HG02642 (cell line): ENCODE measurements around the gene MYD88.
A peak's percentile ranks its signal among the peaks of the same experiment; 100 is the strongest.
"Not testable (repeated sequence)": the region's sequence is repeated elsewhere in the genome, so short reads cannot be mapped to it uniquely, and the experiment has no call there.

Experiments used
- ATAC-seq: cut with Tn5 transposase; IDR thresholded peaks from one replicate; pipeline ENCODE4 v1.9.1; 2021; ENCODE audit warnings: mild to moderate bottlenecking; ENCODE audit not compliant: unreplicated experiment, poor library complexity

Gene MYD88

DNA sequence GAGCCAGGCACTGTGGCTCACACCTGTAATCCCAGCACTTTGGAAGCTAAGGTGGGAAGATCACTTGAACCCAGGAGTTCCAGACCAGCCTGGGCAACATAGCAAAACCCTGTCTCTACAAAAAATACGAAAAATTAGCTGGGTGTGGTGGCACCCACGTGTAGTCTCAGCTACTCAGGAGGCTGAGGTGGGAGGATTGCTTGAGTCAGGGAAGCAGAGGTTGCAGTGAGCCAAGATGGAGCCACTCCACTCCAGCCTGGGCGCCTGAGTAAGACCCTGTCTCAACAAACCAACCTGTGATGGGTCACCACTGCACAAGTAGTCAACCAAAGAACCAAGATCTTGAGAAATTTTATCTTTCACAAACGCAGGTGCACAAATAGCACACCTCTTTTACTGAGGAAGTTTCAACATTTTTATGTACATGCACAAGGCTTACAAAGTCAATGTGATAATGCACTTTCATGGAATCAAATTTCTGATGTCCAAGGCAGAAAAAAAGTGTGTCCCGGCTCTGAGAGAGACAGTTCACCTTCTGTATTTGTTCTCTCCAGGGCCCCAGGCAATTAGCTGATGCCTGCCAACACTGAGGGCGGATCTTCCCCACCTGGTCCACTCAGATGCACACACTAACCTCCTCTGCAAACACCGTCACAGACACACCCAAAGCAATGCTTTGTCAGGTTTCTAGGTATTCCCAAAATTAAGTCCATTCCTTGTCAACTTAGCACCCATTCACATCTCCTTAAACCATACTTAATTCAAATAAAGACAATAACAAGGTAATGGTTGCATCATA is 13.9 kb upstream of the MYD88 start:
- no peak for ATAC-seq

DNA sequence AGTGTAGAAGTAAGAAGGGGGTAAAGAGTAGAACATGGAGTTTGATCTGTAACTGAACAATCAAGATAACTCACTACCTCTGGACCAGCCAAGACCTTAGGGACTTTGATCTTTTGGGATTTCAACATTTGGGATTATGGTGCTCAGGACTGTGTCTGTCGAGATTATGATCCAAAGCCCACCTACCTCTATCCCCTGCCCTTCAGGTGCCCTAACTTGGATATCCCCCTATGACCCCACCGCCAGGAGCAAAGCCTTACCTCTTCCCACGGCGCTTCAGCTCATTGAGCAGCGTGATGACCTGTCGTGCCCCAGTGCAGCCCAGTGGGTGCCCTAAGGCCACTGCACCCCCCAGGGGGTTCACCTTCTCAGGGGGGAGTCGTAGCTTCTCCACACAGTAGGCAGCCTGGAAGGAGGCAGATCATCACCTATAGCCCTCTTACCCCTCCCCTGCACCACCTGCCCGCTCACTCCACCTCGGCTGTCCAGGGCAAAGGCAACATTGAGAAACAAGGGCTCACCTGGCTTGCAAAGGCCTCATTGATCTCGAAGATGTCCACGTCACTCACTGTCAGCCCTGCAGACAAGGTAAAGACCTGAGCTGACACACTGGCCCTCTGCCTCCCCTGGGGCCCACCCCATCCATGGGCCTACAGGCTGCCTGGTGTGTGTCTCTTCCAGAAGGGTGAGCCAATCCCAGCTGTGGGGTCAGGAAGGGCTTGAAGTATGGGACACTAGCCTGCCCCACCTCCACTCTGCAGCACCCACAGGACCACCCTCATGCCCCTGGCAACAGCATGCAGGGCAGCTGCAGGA is 12.9 kb upstream of the MYD88 start:
- no peak for ATAC-seq

DNA sequence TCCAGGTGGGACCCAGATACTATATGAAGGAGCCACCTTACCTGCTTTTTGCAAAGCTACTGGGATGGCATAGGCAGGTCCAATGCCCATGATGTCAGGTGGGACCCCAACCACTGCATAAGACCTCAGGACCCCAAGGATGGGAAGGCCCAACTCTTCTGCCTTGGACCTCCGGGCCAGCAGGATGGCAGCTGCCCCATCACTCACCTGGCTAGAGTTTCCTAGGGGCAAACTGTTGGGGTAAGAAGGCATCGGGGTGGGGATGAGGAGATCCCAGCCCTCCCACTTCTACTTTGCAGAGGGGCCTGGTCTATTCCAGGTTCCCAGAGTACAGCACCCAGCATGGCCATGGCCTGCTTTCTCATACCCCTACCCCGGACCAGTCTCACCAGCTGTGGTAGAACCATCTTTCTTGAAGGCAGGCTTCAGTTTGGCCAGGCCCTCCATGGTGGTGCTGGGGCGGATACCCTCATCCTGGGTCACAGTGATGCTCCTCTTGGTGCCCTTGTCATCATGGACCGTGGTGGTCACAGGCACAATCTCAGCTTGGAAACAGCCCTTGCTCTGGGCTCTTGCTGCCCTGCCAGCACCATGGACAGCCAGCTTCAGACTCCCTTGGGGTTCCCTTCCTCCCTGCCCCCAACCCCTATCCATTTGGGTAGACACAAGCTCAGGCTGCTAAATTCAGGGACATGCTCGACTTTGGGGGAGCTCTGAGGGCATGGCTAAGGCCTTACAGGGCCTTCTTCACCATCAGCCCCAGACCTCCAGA is 12.2 kb upstream of the MYD88 start:
- ATAC-seq, result no peak

DNA sequence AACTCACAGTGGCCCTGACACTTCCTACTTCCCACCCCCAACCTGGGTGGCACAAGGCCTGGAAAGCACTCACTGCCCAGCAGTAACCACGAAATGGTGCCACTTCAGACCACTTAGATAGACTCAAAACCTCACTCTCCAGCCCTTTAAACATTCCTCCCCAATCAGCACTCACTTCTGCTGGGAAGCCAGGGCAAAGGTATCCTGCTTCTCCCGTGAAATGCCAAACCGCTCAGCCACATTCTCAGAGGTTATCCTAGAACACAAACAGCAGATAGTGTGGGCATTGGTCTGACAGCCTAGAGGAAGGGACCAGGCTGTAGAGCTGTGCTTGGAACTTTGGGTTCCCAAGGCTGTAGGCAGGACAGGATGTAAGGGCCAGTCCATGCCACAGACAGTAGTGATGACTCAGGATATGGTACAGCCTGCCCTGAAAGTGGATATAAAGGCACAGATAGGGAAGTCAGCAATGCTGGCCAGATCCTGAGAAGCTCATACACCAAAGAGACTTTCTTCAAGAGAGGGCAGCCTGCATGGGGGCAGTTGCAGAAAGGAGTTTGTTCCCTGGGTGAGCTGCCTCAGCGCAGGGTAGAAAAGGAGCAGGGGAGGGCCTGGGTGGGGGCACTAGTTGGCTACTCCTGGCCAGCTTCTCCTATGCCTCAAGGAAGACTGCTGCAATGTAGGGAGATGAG is 10.7 kb upstream of the MYD88 start:
- no peak for ATAC-seq

DNA sequence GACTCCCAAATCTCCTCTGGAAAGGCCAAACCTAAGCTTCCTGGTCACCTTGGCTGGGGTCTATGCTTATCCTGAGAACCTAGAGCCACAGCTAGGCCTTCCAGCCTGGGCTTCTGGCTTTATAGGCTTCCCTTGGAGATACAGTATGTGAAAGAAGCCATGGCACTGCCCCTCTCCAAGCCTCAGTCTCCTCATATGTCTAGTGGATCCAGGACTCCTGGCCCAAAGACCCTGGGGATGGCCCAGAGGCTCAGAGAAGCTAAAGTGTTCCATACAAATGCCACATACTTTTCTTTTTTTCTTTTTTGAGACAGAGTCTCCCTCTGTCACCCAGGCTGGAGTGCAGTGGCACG is 10.2 kb upstream of the MYD88 start:
- ATAC-seq, result no peak

DNA sequence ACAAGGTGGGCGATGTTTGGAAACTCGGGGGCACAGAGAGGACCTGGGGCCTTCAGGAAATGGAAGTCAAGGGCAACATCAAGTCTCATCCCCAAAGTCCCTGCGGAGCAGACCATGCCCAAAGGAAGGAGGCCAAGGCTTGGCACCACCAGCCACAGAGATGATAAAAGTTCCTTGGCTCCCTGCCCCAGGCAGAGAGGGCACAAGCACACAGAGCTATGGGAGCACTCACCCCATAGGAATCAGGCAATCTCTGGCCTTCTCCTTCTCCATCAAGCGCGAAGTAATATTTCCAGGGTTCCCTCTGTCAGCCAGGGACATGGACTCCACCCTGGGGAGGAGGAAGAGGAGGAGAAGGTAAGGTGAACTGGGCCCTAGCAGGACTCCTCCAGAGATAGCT is 9.4 kb upstream of the MYD88 start:
- ATAC-seq, result no peak

DNA sequence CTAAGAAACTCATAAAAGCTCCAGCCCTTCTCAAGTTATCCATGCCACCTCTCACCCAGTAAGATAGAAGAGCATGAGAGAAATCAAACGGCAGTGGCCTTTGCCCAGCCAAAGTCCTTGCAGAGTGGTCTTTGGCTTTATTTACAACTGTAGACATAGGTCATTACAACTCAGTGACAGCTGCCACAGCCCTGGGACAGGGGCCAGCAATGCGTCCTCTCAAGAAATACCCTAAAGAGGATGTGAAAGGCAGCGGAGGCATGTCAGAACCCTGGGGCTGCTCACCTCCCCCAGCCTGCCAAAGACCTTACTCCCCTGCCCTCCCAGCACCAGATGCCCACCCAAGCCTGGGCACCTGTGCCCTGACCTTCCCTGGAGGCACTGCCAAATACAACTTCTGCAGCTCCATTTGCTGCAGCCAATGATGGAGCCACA is 7.8 kb upstream of the MYD88 start:
- no peak for ATAC-seq

DNA sequence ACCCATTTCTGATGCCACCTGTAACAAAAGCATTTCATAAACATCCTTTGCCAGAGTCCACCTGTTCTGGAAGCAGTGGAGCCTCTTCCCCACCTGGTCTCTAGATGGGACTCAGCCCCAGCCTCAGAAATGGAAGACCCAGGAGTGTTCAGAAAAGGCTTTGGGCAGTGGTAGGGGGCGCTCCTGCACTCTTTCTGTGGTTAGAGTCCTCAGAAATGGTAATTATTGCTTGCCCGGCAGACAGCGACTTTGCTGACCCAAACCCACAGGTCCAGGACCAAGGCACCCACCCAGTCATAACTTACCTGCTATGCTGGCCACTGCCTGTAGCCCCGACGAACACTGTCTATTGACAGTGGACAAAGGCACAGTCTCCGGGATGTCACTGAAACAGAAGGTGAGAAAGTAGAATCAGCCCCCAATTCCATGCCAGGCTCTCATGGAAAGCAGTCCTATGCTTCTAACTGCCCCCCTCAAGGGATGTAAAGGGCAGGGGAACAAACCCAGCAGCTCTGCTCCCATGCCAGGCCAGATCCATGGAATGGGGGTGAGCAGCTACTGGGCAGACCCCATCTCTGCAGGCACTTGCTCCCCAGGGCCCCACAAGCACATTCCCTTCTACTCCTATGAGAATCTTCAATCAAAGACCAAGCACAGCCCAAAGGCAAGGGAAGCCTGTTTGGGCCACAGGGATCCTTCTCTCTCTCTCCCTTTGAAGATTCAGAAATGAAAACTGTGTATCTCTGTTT is 6.7 kb upstream of the MYD88 start:
- no peak for ATAC-seq

DNA sequence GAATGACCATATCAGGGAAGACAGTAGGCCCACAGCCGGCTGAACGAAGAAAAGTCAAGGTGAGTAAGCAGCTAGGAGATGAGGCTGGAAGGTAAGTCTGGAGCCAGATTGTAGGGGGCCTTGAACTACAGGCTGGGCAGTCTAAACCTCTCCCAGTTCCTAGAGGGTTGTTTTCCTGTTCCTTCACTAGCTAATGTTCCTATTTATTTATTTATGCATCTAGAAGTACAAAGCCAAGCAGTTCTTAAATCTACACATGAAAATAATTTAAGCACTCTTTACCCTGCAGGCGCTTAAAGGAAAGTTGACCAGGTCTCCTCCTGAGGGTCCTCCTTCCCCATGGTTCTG is 5.3 kb upstream of the MYD88 start:
- ATAC-seq, result no peak

DNA sequence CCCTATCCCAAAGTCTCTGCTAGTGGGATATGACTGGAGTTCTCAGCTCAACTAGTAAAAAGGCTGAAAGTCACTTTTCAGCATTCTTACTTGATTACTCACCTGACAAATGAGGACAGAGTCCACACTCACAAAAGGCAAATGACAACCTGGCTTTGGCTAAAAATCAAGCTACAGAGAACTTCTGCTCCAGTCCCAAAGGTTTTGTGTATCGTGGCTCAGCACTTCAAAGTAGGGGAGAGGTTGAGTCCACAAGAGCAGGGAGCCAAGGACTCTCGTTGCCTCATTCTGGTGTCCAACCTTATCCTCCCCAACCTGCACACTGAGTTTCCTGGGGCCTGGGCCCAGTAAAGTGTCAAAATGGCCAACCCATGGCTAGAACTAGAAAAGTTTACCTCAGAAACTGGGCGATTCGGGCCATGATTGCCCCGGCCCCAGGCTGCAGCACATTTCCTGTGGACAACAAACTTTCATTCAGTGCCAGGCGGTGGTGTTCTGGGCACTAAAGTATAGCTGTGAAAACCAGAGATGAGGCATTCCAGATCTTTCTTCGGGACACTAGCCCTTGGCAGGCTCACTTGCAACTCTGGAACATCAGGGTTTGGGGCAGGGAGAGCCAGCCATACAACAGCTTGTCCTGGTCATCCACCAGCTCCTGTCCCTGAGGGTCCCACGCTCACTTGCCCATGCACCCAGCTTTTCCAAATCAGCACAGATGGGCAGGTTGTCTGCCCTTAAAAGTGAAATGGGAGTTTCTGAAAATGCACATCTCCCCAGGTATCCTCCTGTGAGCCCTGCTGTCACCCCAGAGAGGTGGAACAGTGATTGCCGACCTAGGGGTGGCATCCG is 4.7 kb upstream of the MYD88 start:
- no peak for ATAC-seq

DNA sequence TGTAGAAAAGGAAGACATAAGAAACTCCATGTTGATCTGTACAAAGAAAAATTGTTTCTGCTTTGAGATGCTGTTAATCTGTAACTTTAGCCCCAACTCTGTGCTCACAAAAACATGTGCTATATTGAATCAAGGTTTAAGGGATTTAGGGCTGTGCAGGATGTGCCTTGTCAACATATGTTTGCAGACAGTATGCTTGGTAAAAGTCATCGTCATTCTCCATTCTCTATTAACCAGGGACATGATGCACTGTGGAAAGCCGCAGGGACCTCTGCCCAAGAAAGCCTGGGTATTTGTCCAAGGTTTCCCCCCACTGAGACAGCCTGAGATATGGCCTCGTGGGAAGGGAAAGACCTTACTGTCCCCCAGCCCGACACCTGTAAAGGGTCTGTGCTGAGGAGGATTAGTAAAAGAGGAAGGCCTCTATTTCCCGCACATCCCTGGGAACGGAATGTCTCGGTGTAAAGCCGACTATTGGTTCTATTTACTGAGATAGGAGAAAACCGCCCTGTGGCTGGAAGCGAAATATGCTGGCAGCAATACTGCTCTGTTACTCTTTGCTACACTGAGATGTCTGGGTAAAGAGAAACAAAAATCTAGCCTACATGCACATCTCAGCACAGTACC is 3.8 kb upstream of the MYD88 start:
- ATAC-seq, result not testable (repeated sequence)

DNA sequence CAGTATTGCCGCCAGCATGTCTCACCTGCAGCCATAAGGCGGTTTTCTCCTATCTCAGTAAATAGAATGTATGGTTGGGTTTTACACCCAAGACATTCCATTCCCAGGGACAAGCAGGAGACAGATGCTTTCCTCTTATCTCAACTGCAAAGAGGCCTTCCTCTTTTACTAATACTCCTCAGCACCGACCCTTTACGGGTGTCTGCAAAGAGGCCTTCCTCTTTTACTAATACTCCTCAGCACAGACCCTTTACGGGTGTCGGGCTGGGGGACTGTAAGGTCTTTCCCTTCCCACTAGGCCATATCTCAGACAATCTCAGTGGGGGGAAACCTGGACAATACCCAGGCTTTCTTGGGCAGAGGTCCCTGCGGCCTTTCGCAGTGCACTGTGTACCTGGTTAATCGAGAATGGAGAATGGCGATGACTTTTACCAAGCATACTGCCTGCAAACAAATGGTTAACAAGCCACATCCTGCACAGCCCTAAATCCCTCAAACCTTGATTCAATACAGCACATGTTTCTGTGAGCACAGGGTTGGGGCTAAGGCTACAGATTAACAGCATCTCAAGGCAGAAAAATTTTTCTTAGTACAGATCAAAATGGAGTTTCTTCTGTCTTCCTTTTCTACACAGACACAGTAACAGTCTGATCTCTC is 2.7 kb upstream of the MYD88 start:
- not testable (repeated sequence) for ATAC-seq

DNA sequence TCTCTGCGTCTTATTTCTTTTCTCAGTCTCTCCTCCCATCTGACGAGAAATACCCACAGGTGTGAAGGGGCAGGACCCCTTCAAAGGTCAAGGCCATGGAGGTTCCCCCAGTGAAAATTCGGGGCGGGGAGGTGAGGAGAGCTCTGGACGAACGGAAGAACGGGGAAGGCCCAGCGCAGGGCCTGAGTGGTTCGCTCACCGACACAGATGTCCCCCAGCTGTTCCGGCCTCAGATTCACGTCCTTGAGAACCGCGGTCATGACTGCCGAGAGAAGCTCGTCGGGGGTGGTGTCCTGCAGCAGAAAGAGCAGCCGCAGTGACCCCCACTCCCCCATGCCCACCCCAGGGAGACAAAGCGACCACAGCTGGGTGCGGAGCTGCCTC is 2.1 kb upstream of the MYD88 start:
- no peak for ATAC-seq

DNA sequence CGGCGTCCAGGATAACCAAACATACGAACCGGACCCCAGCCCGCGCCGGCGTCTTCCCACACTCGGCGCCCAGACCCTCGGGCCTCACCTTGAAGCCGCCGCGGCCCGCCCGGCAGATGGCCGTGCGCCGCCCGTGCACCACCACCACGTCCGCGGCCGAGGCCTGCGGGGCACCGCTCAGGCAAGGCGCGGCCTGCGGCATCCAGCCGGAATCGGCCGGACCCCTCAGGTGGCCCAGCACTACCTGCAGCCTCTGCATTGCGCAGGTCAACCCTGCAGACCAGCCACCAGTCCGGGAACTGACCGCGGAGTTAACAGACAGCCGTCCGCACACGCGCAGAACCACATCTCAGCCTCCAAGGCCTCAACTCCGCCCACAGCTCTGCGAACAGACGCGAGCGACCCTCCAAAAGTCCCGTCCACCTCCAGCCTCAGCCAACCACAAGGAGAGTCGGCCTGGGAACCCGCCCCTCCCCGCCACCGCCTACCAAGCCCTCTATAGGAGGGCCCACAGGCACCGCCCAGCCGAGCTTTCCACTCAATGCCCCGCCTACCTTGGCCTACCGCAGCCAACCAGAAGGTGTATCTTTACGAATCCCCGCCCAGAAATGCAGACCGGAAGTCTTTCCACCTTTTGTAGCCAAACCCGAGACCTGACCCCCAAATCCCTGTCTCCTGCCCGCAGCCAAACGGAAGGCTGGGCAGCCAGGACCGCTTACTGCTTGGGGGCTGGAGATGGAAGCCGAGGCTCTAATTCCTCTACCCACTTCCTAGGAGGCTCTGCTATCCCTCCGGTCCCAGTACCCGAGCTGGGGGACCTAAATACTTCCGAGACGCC is 1.5 kb upstream of the MYD88 start, which contains the start of gene ACAA1:
ACAA1 (minus strand) TSS at position 351 of the 838 bp plus-strand sequence; CDS start at position 259, 92 bp downstream.
- peak; percentile 89 for ATAC-seq

DNA sequence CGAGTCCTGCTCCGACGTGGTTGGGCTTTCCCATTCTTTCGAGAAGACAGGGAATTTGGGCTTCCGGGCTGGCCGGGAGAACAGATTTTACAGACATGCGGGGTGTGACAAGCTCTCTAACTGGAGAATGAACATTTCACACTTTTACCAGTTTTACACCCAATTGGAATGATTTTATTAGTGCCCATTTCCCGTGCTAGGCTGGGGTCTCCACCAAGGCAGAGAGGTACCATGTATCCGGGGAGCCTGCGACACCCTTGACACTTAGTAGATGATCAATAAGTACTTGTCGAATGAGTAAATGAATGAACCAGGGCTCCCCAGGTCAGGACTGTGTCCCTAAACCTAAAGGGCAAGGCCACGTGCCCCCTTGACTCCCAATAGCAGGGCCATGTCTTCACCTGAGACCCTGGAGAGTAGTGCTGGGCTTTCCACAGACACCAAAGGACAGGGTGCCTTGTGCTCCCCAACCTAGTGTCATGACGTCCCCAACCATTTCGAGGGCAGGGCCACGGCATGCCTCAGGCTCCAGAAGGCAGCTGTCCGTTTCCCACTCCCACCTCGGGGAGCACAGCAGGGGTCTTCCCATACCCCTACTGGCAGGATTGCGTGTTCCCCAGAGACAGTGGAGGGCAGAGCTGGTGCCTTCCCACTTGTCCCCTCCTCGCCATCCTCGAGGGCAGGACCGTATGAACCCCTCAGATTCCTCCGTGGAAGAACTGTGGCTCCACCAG is 679 bp upstream of the MYD88 start:
- ATAC-seq, result no peak

DNA sequence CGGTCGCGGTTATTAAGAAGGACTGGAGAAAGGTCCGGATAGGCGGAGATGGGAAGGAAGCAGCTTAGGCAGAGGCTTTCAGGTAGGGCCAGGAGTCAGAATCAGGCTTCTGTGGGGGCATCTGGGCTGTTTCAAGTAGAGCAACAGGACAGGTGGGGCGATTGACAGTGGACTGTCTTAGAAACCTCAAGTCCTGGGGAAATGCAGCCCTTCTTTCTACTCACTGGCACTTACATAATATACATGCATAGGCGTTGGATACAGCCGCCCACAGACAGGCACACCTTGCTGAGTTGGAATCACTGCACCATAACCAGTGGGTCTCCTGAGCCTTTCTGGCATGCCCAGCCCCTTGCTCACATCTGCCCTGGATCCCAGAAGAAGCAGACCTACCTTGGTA is 730 bp downstream of the MYD88 start:
- ATAC-seq, result no peak
